Right ventricle myocardium inferior (tissue), 1 donor: ENCODE measurements around the gene PPME1. TPM values are rescaled to one million over a fixed set of nuclear protein-coding genes. Genes with fewer than 3 reads are reported as not detected.
A peak's percentile ranks its signal among the peaks of the same experiment; 100 is the strongest.

ENCODE experiments used
- ATAC-seq: fragments of 200-7000 bp; cut with Tn5 transposase; one replicate; pipeline ENCODE4 v1.9.1; 2020; ENCODE audit warnings: mild to moderate bottlenecking, moderate library complexity
- DNase-seq: peaks from one replicate; pipeline ENCODE4 v3.0.0; 2021; ENCODE audit errors: missing footprints
- intact Hi-C: fragments of 100-400 bp; cut with DNase I; formaldehyde crosslinking; loops from one replicate; pipeline ENCODE4 v1.11.0; 2022
- total RNA-seq: library from RNA; stranded (reverse); fragmentation: NEBNext Ultra II Directional; extraction: Animal tissue kit (Norgen Biotek cat#: 25700); gene quantifications from one replicate; pipeline ENCODE4 v1.2.1, GENCODE V29; 2021
- donor health status: DM: no; HTN: yes; CAD: no; lungs with severe emphysema.

The PPME1 gene
- total RNA-seq, 1 donor from 2014 or later, result 34.6 TPM

GRCh38 chr11:74265256-74265655 is 94.2 kb downstream of the PPME1 start:
- intact Hi-C loops, result no loop called here
- ATAC-seq, result no peak
- DNase-seq, result no peak

GRCh38 chr11:74267014-74267413 is 95.9 kb downstream of the PPME1 start:
- intact Hi-C loops, result no loop called here

GRCh38 chr11:74268456-74268855 is 97.4 kb downstream of the PPME1 start:
- ATAC-seq (no peak), DNase-seq (no peak)
- intact Hi-C loops, result no loop called here

More at GRCh38 chr11:74267014-74267413, 95.9 kb downstream of the PPME1 start:
- ATAC-seq (no peak), DNase-seq (no peak)

- ATAC-seq, result no peak
- DNase-seq, result no peak
- intact Hi-C loops, result no loop called here
Measured at GRCh38 chr11:74269161-74269811, 98.2 kb downstream of the PPME1 start.

- intact Hi-C loops, result no loop called here
- ATAC-seq, result no peak
- DNase-seq, result no peak
Measured at GRCh38 chr11:74272276-74272675, 101.2 kb downstream of the PPME1 start.

GRCh38 chr11:74276581-74276980 is 105.5 kb downstream of the PPME1 start:
- ATAC-seq (no peak), DNase-seq (no peak)
- intact Hi-C loops, result no loop called here

GRCh38 chr11:74278103-74278502 is 107.0 kb downstream of the PPME1 start:
- ATAC-seq, result no peak
- intact Hi-C loops, result no loop called here
- DNase-seq, result no peak

GRCh38 chr11:74278721-74279161 is 107.7 kb downstream of the PPME1 start:
- intact Hi-C loops, result no loop called here
- DNase-seq (peak; percentile 71), ATAC-seq (peak; percentile 23)

- intact Hi-C loops, result no loop called here
- no peak for ATAC-seq
- DNase-seq, result no peak
Measured at GRCh38 chr11:74279256-74279655, 108.2 kb downstream of the PPME1 start.

- intact Hi-C loops, result no loop called here
- ATAC-seq (no peak), DNase-seq (no peak)
Measured at GRCh38 chr11:74280494-74280893, 109.4 kb downstream of the PPME1 start.

- ATAC-seq, result no peak
- no peak for DNase-seq
- intact Hi-C loops, result no loop called here
Measured at GRCh38 chr11:74282421-74282820, 111.3 kb downstream of the PPME1 start.

GRCh38 chr11:74282914-74283371 is 111.9 kb downstream of the PPME1 start:
- DNase-seq (no peak), ATAC-seq (no peak)
- intact Hi-C loops, result no loop called here

- ATAC-seq, result no peak
- no peak for DNase-seq
- intact Hi-C loops, result no loop called here
Measured at GRCh38 chr11:74283580-74284180, 112.6 kb downstream of the PPME1 start.

GRCh38 chr11:74284466-74284865 is 113.4 kb downstream of the PPME1 start:
- ATAC-seq (no peak), DNase-seq (no peak)
- intact Hi-C loops, result no loop called here

GRCh38 chr11:74288161-74288560 is 117.1 kb downstream of the PPME1 start:
- no peak for ATAC-seq
- intact Hi-C loops, result no loop called here
- DNase-seq, result no peak

GRCh38 chr11:74288911-74289310 is 117.8 kb downstream of the PPME1 start:
- ATAC-seq, result no peak
- DNase-seq, result no peak
- intact Hi-C loops, result no loop called here

GRCh38 chr11:74297484-74297883 is 126.4 kb downstream of the PPME1 start:
- intact Hi-C loops, result no loop called here
- DNase-seq (no peak), ATAC-seq (no peak)

GRCh38 chr11:74299015-74299414 is 127.9 kb downstream of the PPME1 start:
- ATAC-seq (no peak), DNase-seq (no peak)
- intact Hi-C loops, result no loop called here
